ENCODE results near the gene PRPF6.

The PRPF6 gene

GRCh38 chr20:63980806-63981728 is at the start of gene PRPF6:
Gene PRPF6 (plus strand): TSS chr20:63981132. CDS start chr20:63981246, 114 bp downstream.
- peaks cover 32% of the 10 kb centered on the region for H3K36me3 ChIP-seq (ENCODE audit: low read depth)
- ATAC-seq (ENCODE audit: low read depth) (peak; percentile 64), DNase-seq (ENCODE audit: low spot score) (peak; percentile 100)
- peaks cover 15% of the 10 kb centered on the region for H3K4me1 ChIP-seq (ENCODE audit: insufficient read depth, poor library complexity, severe bottlenecking)
- H3K27me3 ChIP-seq (ENCODE audit: insufficient read depth, poor library complexity, severe bottlenecking) = no peaks in the 10 kb centered on the region
- TF ChIP-seq CTCF (IDR thresholded peaks at IDR 0.05; ENCODE audit: poor library complexity, severe bottlenecking) = peak; percentile 100
- peak within 1 kb of the TSS; percentile 64 for H3K4me3 ChIP-seq (ENCODE audit: severe bottlenecking)
- H3K9me3 ChIP-seq (ENCODE audit: severe bottlenecking) = no peaks in the 10 kb centered on the region
- peak within 1 kb of the TSS; percentile 73 for H3K27ac ChIP-seq (ENCODE audit: poor library complexity, severe bottlenecking)

GRCh38 chr20:63931735-63932134 is 49.2 kb upstream of the PRPF6 start:
- ATAC-seq (ENCODE audit: low read depth) (no peak), DNase-seq (ENCODE audit: low spot score) (peak; percentile 79)
- H3K36me3 ChIP-seq (ENCODE audit: low read depth) = peaks cover 91% of the 10 kb centered on the region
- H3K4me1 ChIP-seq (ENCODE audit: insufficient read depth, poor library complexity, severe bottlenecking) = no peaks in the 10 kb centered on the region
- no peaks in the 10 kb centered on the region for H3K27me3 ChIP-seq (ENCODE audit: insufficient read depth, poor library complexity, severe bottlenecking)
- no peak overlapping the region for H3K27ac ChIP-seq (ENCODE audit: poor library complexity, severe bottlenecking)
- H3K9me3 ChIP-seq (ENCODE audit: severe bottlenecking) = no peaks in the 10 kb centered on the region
- no peak for TF ChIP-seq CTCF (IDR thresholded peaks at IDR 0.05; ENCODE audit: poor library complexity, severe bottlenecking)
- H3K4me3 ChIP-seq (ENCODE audit: severe bottlenecking) = no peak overlapping the region

- Histone ChIP-seq H3K27me3 (ENCODE audit: insufficient read depth, poor library complexity, severe bottlenecking) (no peaks in the 10 kb centered on the region), H3K4me1 (ENCODE audit: insufficient read depth, poor library complexity, severe bottlenecking) (no peaks in the 10 kb centered on the region), H3K36me3 (ENCODE audit: low read depth) (peaks cover 86% of the 10 kb centered on the region), H3K27ac (ENCODE audit: poor library complexity, severe bottlenecking) (no peak overlapping the region), H3K4me3 (ENCODE audit: severe bottlenecking) (no peak overlapping the region), H3K9me3 (ENCODE audit: severe bottlenecking) (no peaks in the 10 kb centered on the region)
- ATAC-seq (ENCODE audit: low read depth) (no peak), DNase-seq (ENCODE audit: low spot score) (peak; percentile 81)
- no peak for TF ChIP-seq CTCF (IDR thresholded peaks at IDR 0.05; ENCODE audit: poor library complexity, severe bottlenecking)
These were observed 48.2 kb upstream of the PRPF6 start for GRCh38 chr20:63932606-63933160.

GRCh38 chr20:63933646-63934045 is 47.3 kb upstream of the PRPF6 start:
- no peak for ATAC-seq (ENCODE audit: low read depth)
- TF ChIP-seq CTCF (IDR thresholded peaks at IDR 0.05; ENCODE audit: poor library complexity, severe bottlenecking) = no peak
- H3K27me3 ChIP-seq (ENCODE audit: insufficient read depth, poor library complexity, severe bottlenecking) = no peaks in the 10 kb centered on the region
- no peak overlapping the region for H3K27ac ChIP-seq (ENCODE audit: poor library complexity, severe bottlenecking)
- H3K4me1 ChIP-seq (ENCODE audit: insufficient read depth, poor library complexity, severe bottlenecking) = no peaks in the 10 kb centered on the region
- H3K4me3 ChIP-seq (ENCODE audit: severe bottlenecking) = no peak overlapping the region
- peak; percentile 77 for DNase-seq (ENCODE audit: low spot score)
- peaks cover 83% of the 10 kb centered on the region for H3K36me3 ChIP-seq (ENCODE audit: low read depth)
- no peaks in the 10 kb centered on the region for H3K9me3 ChIP-seq (ENCODE audit: severe bottlenecking)
